ENCODE measurements around the gene GEMIN4.
"Not testable (repeated sequence)": the region's sequence is repeated elsewhere in the genome, so short reads cannot be mapped to it uniquely, and the experiment has no call there.

DNA sequence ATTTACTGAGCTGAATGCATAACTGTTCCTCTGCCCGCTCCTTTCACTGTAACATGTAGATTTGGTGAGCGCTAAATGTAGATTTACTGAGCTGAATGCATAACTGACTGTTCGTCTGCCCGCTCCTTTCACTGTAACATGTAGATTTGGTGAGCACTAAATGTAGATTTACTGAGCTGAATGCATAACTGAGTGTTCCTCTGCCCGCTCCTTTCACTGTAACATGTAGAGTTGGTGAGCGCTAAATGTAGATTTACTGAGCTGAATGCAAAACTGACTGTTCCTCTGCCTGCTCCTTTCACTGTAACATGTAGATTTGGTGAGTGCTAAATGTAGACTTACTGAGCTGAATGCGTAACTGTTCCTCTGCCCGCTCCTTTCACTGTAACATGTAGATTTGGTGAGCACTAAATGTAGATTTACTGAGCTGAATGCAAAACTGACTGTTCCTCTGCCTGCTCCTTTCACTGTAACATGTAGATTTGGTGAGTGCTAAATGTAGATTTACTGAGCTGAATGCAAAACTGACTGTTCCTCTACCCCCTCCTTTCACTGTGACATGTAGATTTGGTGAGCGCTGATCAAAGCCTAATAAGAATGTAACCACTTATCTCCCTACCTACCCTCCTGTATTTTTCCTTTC, 3.4 kb upstream of the GEMIN4 start:
- TF ChIP-seq POLR2A (IDR thresholded peaks at IDR 0.05; ENCODE audit: low read depth, low read length); POLR2AphosphoS2 (IDR thresholded peaks at IDR 0.05; ENCODE audit: low read depth, low read length); SP1 (IDR thresholded peaks at IDR 0.05; ENCODE audit: low read depth, low read length); RAD51 (IDR thresholded peaks at IDR 0.05); ZNF217 (IDR thresholded peaks at IDR 0.05); RAD21 (IDR thresholded peaks at IDR 0.05; ENCODE audit: insufficient read depth, low read depth, low read length); JUNB (IDR thresholded peaks at IDR 0.05): not testable (repeated sequence)
- TF ChIP-seq, protein P1, sequence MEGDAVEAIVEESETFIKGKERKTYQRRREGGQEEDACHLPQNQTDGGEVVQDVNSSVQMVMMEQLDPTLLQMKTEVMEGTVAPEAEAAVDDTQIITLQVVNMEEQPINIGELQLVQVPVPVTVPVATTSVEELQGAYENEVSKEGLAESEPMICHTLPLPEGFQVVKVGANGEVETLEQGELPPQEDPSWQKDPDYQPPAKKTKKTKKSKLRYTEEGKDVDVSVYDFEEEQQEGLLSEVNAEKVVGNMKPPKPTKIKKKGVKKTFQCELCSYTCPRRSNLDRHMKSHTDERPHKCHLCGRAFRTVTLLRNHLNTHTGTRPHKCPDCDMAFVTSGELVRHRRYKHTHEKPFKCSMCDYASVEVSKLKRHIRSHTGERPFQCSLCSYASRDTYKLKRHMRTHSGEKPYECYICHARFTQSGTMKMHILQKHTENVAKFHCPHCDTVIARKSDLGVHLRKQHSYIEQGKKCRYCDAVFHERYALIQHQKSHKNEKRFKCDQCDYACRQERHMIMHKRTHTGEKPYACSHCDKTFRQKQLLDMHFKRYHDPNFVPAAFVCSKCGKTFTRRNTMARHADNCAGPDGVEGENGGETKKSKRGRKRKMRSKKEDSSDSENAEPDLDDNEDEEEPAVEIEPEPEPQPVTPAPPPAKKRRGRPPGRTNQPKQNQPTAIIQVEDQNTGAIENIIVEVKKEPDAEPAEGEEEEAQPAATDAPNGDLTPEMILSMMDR (IDR thresholded peaks at IDR 0.05 in 2 of 3, conservative IDR thresholded peaks at IDR 0.05 in 1 of 3; ENCODE audit: control insufficient read depth in 2 of 3, extremely low read depth in 1 of 3, insufficient read depth in 1 of 3, low read depth in 3 of 3, low read length in 3 of 3) = not testable (repeated sequence)
- TF ChIP-seq, protein P2, sequence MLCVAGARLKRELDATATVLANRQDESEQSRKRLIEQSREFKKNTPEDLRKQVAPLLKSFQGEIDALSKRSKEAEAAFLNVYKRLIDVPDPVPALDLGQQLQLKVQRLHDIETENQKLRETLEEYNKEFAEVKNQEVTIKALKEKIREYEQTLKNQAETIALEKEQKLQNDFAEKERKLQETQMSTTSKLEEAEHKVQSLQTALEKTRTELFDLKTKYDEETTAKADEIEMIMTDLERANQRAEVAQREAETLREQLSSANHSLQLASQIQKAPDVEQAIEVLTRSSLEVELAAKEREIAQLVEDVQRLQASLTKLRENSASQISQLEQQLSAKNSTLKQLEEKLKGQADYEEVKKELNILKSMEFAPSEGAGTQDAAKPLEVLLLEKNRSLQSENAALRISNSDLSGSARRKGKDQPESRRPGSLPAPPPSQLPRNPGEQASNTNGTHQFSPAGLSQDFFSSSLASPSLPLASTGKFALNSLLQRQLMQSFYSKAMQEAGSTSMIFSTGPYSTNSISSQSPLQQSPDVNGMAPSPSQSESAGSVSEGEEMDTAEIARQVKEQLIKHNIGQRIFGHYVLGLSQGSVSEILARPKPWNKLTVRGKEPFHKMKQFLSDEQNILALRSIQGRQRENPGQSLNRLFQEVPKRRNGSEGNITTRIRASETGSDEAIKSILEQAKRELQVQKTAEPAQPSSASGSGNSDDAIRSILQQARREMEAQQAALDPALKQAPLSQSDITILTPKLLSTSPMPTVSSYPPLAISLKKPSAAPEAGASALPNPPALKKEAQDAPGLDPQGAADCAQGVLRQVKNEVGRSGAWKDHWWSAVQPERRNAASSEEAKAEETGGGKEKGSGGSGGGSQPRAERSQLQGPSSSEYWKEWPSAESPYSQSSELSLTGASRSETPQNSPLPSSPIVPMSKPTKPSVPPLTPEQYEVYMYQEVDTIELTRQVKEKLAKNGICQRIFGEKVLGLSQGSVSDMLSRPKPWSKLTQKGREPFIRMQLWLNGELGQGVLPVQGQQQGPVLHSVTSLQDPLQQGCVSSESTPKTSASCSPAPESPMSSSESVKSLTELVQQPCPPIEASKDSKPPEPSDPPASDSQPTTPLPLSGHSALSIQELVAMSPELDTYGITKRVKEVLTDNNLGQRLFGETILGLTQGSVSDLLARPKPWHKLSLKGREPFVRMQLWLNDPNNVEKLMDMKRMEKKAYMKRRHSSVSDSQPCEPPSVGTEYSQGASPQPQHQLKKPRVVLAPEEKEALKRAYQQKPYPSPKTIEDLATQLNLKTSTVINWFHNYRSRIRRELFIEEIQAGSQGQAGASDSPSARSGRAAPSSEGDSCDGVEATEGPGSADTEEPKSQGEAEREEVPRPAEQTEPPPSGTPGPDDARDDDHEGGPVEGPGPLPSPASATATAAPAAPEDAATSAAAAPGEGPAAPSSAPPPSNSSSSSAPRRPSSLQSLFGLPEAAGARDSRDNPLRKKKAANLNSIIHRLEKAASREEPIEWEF (IDR thresholded peaks at IDR 0.05; ENCODE audit: insufficient replicate concordance, low read depth, low read length) = not testable (repeated sequence)
